Regular cardiac myocyte (primary cell): Measurements from ENCODE around the gene ARAP3. TPM values are rescaled to one million over a fixed set of nuclear protein-coding genes. Genes with fewer than 3 reads are reported as not detected.

Experiments
- total RNA-seq: library from RNA; depleted of rRNA; stranded (reverse); fragments of >200 nt; gene quantifications from 2 replicates; pipeline ENCODE4 v1.2.3, GENCODE V29; 2014

The ARAP3 gene, protein sequence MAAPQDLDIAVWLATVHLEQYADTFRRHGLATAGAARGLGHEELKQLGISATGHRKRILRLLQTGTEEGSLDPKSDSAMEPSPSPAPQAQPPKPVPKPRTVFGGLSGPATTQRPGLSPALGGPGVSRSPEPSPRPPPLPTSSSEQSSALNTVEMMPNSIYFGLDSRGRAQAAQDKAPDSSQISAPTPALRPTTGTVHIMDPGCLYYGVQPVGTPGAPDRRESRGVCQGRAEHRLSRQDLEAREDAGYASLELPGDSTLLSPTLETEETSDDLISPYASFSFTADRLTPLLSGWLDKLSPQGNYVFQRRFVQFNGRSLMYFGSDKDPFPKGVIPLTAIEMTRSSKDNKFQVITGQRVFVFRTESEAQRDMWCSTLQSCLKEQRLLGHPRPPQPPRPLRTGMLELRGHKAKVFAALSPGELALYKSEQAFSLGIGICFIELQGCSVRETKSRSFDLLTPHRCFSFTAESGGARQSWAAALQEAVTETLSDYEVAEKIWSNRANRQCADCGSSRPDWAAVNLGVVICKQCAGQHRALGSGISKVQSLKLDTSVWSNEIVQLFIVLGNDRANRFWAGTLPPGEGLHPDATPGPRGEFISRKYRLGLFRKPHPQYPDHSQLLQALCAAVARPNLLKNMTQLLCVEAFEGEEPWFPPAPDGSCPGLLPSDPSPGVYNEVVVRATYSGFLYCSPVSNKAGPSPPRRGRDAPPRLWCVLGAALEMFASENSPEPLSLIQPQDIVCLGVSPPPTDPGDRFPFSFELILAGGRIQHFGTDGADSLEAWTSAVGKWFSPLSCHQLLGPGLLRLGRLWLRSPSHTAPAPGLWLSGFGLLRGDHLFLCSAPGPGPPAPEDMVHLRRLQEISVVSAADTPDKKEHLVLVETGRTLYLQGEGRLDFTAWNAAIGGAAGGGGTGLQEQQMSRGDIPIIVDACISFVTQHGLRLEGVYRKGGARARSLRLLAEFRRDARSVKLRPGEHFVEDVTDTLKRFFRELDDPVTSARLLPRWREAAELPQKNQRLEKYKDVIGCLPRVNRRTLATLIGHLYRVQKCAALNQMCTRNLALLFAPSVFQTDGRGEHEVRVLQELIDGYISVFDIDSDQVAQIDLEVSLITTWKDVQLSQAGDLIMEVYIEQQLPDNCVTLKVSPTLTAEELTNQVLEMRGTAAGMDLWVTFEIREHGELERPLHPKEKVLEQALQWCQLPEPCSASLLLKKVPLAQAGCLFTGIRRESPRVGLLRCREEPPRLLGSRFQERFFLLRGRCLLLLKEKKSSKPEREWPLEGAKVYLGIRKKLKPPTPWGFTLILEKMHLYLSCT (N-terminal part only)
- 6.5 and 8.8 TPM in 2 replicates for total RNA-seq

DNA sequence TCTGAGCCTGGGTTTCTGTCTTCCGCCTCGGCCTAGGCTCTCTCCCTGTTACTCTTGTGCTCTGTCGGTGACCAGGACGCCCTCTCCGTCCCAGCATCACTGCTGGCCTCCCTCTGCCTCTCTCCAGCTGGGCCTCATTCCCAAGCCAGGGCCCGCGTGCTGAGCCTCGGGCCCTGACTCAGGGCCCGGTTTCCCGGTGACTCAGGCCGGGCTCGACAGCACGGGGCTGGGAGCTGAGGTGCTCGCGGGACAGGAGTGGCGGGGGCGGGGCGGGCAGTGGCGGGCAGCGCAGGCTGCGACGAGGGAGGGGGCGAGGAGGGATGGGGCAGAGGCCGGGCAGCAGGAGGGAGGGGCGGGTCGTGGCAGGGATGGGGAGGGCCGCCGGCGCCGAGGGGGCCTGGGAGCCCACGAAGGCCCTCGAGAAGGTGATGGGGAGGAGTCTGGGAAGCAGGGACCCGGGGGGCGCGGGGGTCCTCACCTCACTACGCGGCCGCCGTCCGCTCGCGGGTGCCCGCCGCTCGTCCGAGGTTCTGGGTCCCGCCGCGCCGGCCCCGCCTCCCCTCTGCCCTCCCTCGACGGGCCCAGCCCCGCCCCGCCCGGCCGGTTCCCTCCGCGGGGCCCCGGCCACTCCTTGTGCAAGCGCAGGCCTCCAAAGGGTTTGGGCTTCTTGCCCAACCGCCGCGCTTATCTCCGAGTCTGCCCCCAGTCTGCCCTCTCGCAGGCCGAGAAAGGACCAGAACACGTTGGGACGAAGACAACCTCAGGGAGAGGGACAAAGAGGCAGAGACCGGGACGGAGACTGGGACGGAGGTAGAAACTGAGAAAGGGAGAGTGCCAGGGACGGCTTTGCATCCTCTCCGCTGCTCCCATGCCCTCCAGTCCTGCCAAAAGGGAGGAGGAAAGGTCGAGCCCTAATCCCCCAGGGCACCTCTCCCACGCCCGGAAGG lies at the start of gene ARAP3:
TSS of gene ARAP3 (minus strand) at position 536 of the 947 bp plus-strand sequence. CDS start 1,744 bp downstream, outside the sequence.

DNA sequence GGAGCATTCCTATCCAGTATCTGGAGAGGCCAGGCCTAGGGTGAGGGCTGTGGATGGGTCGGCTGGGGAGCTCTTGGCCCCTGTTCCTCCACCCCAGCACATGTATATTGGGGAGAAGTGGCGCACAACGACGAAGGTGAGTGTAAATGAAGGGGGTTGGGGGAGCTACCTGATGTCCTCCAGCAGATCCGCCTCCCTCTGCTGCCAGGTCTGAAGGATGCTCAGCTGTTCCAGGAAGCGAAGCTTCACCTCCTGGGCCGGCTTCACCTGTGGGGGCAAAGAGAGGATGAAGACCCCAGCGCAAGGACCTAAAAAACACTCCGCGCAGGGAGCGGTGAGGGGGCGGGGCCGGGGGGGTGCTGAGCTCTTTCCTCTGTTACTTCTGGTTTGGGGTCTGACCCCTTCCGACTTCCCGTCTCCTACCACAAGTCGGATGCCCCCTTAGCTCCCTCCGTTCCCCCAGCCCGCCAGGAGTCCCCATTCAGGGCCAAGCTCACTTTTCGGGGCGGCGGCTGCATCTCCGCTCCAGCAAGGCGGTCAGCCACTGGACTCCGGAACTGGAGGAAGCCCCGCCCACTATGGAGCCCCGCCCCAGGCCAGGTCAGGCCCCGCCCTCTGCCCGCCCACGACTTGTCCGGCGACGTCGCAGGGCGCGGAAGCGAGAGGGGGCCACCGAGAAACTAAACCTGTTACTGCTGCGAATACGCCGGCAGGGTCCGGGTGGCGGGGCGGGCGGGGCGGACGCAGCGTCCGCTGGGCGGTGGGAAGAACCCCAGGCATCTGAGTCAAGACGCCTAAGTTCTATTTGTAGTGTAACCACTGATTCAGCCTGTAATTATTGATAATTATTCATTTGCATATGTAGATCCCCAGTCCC lies 30.9 kb downstream of the ARAP3 start, which contains the start of gene FCHSD1:
TSS of gene FCHSD1 (minus strand) at position 568 of the 877 bp plus-strand sequence. CDS start at position 518, 50 bp downstream.

DNA sequence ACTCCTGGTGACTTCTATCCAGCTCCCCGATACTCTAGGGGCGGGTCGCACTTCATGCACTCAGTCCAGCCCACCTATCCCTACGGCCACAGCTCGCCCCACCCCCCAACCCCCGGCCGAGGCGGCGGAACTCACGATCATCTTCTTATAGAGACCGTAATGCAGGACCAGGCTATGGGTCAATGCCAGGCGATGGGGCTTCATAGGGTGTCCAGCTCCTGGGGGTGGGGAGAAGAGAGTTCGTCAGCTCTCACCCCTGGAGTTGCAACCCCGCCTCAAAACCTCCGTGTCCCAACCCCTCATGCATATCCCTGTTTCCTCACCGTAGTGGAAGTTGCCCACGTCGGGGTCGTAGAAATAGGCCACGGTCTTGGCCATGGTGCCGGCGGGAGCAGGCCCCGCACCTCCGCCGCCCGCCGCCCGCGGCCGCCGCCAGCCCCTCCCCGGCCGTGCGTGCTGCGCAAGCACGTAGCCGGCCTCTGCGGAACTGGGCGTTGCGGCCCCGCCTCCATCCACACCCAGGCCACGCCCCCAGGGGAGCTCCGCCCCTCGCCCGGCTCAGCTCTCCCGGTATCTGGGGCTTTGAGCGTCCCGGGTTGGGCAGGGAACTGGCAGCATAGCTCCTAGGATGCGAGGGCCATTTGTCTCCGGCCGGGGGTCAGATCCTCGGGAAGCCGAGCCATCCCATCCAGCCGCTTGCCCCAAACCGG lies 45.5 kb downstream of the ARAP3 start, which contains the start of the genes HDAC3 and RELL2:
TSS of gene HDAC3 (minus strand) at position 437 of the 710 bp plus-strand sequence. CDS start at position 378, 59 bp downstream.
TSS of gene RELL2 (plus strand) at position 585 of the 710 bp plus-strand sequence. CDS start 1,229 bp downstream, outside the sequence.

DNA sequence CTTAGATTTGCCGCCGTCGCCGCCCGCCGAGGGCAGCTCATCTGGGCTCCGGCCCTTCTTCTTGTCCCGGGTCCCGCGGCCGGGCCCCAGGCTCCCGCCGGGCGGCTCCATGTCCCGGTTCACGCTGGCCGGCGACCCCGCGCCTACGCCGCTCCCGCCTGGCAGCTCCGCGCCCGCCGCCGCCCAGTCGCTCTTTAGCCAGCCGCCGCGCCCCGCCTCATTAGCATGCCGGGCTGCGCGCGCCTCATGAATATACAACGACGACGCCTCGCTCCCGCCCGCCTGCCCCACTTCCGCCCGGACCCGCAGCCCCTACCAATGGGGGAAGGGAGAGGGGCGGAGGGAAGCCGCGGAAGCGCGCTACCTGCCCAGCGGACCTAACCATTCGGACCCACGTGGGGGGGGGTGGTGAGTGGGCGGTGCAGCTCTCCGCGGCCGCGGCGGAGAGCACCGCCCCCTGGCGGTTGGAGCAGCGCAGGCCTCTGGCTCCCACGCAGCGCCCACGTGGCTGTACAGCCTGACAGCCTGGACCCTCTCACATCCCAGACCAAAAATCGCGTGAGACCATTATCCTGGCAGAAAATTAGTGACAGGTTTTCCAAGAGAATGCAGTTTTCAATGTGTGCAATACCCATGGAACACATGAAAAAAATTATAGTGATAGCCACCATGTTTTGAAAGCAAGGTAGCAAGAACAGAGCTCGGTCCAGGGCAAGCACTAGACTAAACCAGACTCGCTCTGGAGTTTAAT lies 63.1 kb downstream of the ARAP3 start, which contains the start of gene DIAPH1:
TSS of gene DIAPH1 (minus strand) at position 197 of the 751 bp plus-strand sequence. CDS start at position 111, 86 bp downstream.

Other genes with a start within 250 kb of the ARAP3 start
- 24.7 and 31.0 TPM in 2 replicates for gene PCDHGC3, start 206.3 kb downstream of the ARAP3 start, total RNA-seq
- 0.77 and 1.1 TPM in 2 replicates for gene PCDHGC4, start 197.2 kb downstream of the ARAP3 start, total RNA-seq
- 1.7 and 2.0 TPM in 2 replicates for gene PCDHGC5, start 193.1 kb downstream of the ARAP3 start, total RNA-seq
- gene DIAPH1, start 63.2 kb downstream of the ARAP3 start, total RNA-seq, result 16.1 and 41.4 TPM in 2 replicates
- gene HDAC3, start 45.4 kb downstream of the ARAP3 start, total RNA-seq, result 43.1 and 49.1 TPM in 2 replicates
- 2.7 and 3.7 TPM in 2 replicates for gene RELL2, start 45.2 kb downstream of the ARAP3 start, total RNA-seq
- gene FCHSD1, start 30.8 kb downstream of the ARAP3 start, total RNA-seq, result 18.6 and 40.3 TPM in 2 replicates
- gene PCDH1, start 196.2 kb upstream of the ARAP3 start, total RNA-seq, result 0.77 and 2.3 TPM in 2 replicates
- gene DELE1, start 241.6 kb upstream of the ARAP3 start, total RNA-seq, result 22.2 and 31.6 TPM in 2 replicates